ENCODE results near the gene USP7. TPM values are rescaled to one million over a fixed set of nuclear protein-coding genes. Genes with fewer than 3 reads are reported as not detected.

Gene USP7
- total and polyA plus RNA-seq, 2 experiments from 2014 or later = 13.3 to 30.6 TPM

DNA sequence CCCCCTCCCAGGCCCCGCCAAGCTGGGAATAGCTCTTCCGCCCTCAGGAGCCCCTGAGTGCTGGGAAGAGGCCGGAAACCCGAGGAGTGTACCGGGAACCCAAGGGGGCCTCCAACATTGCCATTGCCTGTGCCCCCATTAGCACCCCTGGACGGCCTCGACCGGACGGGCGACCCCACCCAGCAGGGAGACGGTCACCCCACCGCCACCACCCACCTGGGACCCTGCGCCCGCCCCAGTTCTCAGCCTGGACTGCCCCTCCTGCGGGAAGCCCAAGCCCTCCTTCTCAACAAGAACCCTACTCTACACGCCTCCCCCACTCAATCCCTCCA lies 96.9 kb downstream of the USP7 start:
- in situ Hi-C loops (cut with MboI) = no loop called here
- WGBS, 2 experiments (ENCODE audit: low coverage in 1 of 2, low lambda C conversion rate in 2 of 2, missing lambda C conversion rate in 2 of 2) = 5 to 6% methylated on average over 11 to 12 of the region's 16 CpGs
- peak overlapping the region; percentile 89 for H3K9ac ChIP-seq
- H3K4me1 ChIP-seq (ENCODE audit: insufficient read depth) = peaks cover 23% of the 10 kb centered on the region
- TF ChIP-seq EZH2phosphoT487 (IDR thresholded peaks at IDR 0.05; ENCODE audit: insufficient read depth, low read depth) = no peak
- no peak for TF ChIP-seq EZH2 (IDR thresholded peaks at IDR 0.05; ENCODE audit: insufficient read depth, poor library complexity, severe bottlenecking)
- peak overlapping the region; percentile 97 for H3K4me3 ChIP-seq
- H3K9me2 ChIP-seq (ENCODE audit: insufficient read depth) = no peaks in the 10 kb centered on the region
- peaks cover 35% of the 10 kb centered on the region for H3F3A ChIP-seq (ENCODE audit: insufficient read depth)
- DNase-seq = no peak
- no peaks in the 10 kb centered on the region for H3K27me3 ChIP-seq (replicated peaks; ENCODE audit: insufficient read depth)
- H4K20me1 ChIP-seq (ENCODE audit: insufficient read depth) = peaks cover 2% of the 10 kb centered on the region; the same call in 1 of the 2 replicates
- H3K79me2 ChIP-seq (ENCODE audit: insufficient read depth) = peaks cover 63% of the 10 kb centered on the region
- no peaks in the 10 kb centered on the region for H3K9me3 ChIP-seq (ENCODE audit: low read depth)
- H2AFZ ChIP-seq = 0 out of 2 replicates have a peak overlapping the region, but pooled peaks have one; percentile 69
- H3K4me2 ChIP-seq (ENCODE audit: unreplicated experiment) = peak overlapping the region; percentile 100
- peak overlapping the region; percentile 84 for H3K27ac ChIP-seq
- H3K36me3 ChIP-seq (ENCODE audit: low read depth) = no peaks in the 10 kb centered on the region

DNA sequence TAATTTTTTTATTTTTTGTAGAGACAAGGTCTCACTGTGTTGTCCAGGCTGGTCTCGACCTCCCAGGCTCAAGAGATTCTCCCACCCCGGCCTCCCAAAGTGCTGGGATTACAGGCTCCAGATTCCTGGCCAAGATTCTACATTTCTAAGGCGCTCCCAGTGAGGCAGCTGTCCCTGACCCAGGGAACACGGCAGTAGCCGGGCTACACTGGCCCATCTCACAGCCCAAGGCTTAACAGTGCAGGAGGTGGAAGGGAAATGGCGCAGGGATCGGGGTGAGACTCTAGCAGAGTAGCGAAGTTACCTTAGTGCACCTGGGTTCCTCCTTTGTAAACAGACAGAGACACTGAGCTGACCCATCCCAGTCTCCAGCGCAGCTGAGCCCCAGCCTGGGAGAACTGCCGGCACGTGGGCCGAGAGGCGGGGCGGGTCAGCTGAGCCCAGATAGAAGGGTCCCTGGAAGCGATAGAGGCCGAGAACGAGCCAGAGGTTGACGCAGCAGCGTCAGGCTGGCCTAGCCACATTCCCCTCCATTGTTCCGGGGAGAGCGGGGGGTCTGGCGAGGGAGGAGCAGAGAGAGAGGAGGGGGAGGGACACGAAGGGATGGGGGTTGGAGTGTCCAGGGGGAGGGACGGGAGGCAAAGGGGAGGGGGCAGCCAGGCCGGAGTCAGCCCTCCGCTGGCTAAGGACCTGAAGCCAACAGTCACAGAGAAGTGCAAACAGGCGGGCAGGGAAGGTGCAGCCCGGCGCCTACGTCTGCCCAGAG lies 97.4 kb downstream of the USP7 start:
- H3K36me3 ChIP-seq (ENCODE audit: low read depth) = no peaks in the 10 kb centered on the region
- peak overlapping the region; percentile 100 for H3K4me2 ChIP-seq (ENCODE audit: unreplicated experiment)
- DNase-seq = peak; percentile 51
- H3K79me2 ChIP-seq (ENCODE audit: insufficient read depth) = peaks cover 69% of the 10 kb centered on the region
- 8 to 13% methylated on average over 21 to 30 of the region's 30 CpGs for WGBS, 2 experiments (ENCODE audit: low coverage in 1 of 2, low lambda C conversion rate in 2 of 2, missing lambda C conversion rate in 2 of 2)
- H3K9me3 ChIP-seq (ENCODE audit: low read depth) = no peaks in the 10 kb centered on the region
- H2AFZ ChIP-seq = no peak overlapping the region
- no peaks in the 10 kb centered on the region for H3K9me2 ChIP-seq (ENCODE audit: insufficient read depth)
- peak overlapping the region; percentile 84 for H3K27ac ChIP-seq
- TF ChIP-seq EZH2phosphoT487 (IDR thresholded peaks at IDR 0.05; ENCODE audit: insufficient read depth, low read depth) (no peak), EZH2 (IDR thresholded peaks at IDR 0.05; ENCODE audit: insufficient read depth, poor library complexity, severe bottlenecking) (no peak)
- H4K20me1 ChIP-seq (ENCODE audit: insufficient read depth) = peaks cover 2% of the 10 kb centered on the region; the same call in 1 of the 2 replicates
- in situ Hi-C loops (cut with MboI) = no loop called here
- peak overlapping the region; percentile 97 for H3K4me3 ChIP-seq
- H3K27me3 ChIP-seq (replicated peaks; ENCODE audit: insufficient read depth) = no peaks in the 10 kb centered on the region
- peaks cover 23% of the 10 kb centered on the region for H3K4me1 ChIP-seq (ENCODE audit: insufficient read depth)
- H3K9ac ChIP-seq = peak overlapping the region; percentile 89
- peaks cover 36% of the 10 kb centered on the region for H3F3A ChIP-seq (ENCODE audit: insufficient read depth)

DNA sequence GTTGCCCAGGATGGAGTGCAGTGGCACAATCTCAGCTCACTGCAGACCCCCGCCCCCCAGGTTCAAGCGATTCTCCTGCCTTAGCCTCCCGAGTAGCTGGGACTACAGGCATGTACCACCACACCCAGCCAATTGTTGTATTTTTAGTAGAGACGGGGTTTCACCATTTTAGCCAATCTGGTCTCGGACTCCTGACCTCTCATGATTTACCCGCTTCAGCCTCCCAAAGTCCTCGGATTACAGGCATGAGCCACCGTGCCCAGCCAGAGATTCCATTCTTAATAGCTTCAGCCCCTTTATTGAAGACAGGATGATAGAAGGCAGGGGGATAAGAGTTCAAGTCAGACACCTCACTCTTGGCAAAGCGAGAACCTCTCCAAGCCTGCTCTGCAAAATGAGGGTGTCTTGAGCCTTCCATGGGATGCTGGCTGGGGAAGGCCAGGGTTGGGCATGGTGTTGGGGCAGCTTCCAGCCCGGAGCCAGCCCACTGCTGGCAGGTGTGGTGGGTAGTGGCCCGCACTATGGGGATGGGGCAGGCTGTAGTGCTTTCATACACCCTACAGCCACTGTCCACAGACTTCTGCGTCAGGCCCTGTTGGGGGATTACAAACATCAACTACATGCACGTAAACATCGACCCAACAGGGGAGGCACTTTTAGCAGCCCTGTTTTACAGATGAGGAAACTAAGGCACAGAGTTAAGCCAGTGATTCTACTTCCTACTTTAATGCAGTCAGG lies 98.4 kb downstream of the USP7 start:
- H3F3A ChIP-seq (ENCODE audit: insufficient read depth) = peaks cover 29% of the 10 kb centered on the region
- H3K4me2 ChIP-seq (ENCODE audit: unreplicated experiment) = peak overlapping the region; percentile 100
- no peaks in the 10 kb centered on the region for H3K36me3 ChIP-seq (ENCODE audit: low read depth)
- 85 to 86% methylated on average over 14 of the region's 14 CpGs for WGBS, 2 experiments (ENCODE audit: low coverage in 1 of 2, low lambda C conversion rate in 2 of 2, missing lambda C conversion rate in 2 of 2)
- in situ Hi-C loops (cut with MboI) = no loop called here
- no peaks in the 10 kb centered on the region for H3K9me3 ChIP-seq (ENCODE audit: low read depth)
- no peak overlapping the region for H3K4me3 ChIP-seq
- H3K27me3 ChIP-seq (replicated peaks; ENCODE audit: insufficient read depth) = no peaks in the 10 kb centered on the region
- no peak overlapping the region for H3K27ac ChIP-seq
- DNase-seq = no peak
- H3K9ac ChIP-seq = no peak overlapping the region
- no peaks in the 10 kb centered on the region for H3K9me2 ChIP-seq (ENCODE audit: insufficient read depth)
- H4K20me1 ChIP-seq (ENCODE audit: insufficient read depth) = peaks cover 2% of the 10 kb centered on the region; the same call in 1 of the 2 replicates
- TF ChIP-seq EZH2 (IDR thresholded peaks at IDR 0.05; ENCODE audit: insufficient read depth, poor library complexity, severe bottlenecking) (no peak), EZH2phosphoT487 (IDR thresholded peaks at IDR 0.05; ENCODE audit: insufficient read depth, low read depth) (no peak)
- H3K79me2 ChIP-seq (ENCODE audit: insufficient read depth) = peaks cover 79% of the 10 kb centered on the region
- peaks cover 17% of the 10 kb centered on the region for H3K4me1 ChIP-seq (ENCODE audit: insufficient read depth)
- H2AFZ ChIP-seq = no peak overlapping the region

DNA sequence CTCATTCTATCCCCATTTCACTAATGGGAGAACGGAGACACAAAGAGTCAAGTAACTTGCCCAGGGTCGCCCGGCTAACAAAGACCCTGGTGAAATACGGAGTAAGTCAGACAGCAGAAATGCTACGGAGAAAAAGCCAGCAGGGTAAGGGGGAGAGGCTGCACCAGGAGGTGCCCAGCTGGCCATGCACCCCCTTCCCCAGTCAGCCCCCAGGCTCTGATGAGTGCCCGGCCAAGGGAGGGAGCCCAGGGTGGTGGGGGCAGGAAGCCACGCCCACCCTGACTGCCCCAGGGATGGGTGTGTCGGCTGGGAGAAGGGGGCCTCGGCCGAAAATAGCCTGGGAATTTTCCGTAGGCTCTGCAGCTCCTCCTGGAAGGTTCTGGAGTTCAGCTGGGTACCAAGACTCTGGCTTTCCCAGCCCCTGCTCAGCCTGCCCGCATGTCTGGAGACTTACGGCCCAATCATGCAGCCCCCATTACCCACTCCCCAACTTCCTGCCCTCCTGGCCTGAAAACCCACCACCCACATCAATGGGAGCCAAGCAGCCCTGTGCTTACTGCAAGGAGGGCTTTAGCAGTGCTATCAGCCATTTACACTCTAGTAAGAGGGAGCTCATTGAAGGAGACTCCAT lies 99.1 kb downstream of the USP7 start:
- H3K9ac ChIP-seq = no peak overlapping the region
- H3K36me3 ChIP-seq (ENCODE audit: low read depth) = no peaks in the 10 kb centered on the region
- H3K4me3 ChIP-seq = no peak overlapping the region
- in situ Hi-C loops (cut with MboI) = no loop called here
- peaks cover 22% of the 10 kb centered on the region for H3K4me1 ChIP-seq (ENCODE audit: insufficient read depth)
- H4K20me1 ChIP-seq (ENCODE audit: insufficient read depth) = peaks cover 2% of the 10 kb centered on the region; the same call in 1 of the 2 replicates
- H3K9me3 ChIP-seq (ENCODE audit: low read depth) = no peaks in the 10 kb centered on the region
- peaks cover 86% of the 10 kb centered on the region for H3K79me2 ChIP-seq (ENCODE audit: insufficient read depth)
- H3K27ac ChIP-seq = no peak overlapping the region
- 41 to 47% methylated on average over 13 of the region's 13 CpGs for WGBS, 2 experiments (ENCODE audit: low coverage in 1 of 2, low lambda C conversion rate in 2 of 2, missing lambda C conversion rate in 2 of 2)
- DNase-seq = no peak
- no peak for TF ChIP-seq EZH2phosphoT487 (IDR thresholded peaks at IDR 0.05; ENCODE audit: insufficient read depth, low read depth)
- H2AFZ ChIP-seq = no peak overlapping the region
- peaks cover 32% of the 10 kb centered on the region for H3F3A ChIP-seq (ENCODE audit: insufficient read depth)
- H3K27me3 ChIP-seq (replicated peaks; ENCODE audit: insufficient read depth) = no peaks in the 10 kb centered on the region
- H3K4me2 ChIP-seq (ENCODE audit: unreplicated experiment) = peak overlapping the region; percentile 26
- H3K9me2 ChIP-seq (ENCODE audit: insufficient read depth) = no peaks in the 10 kb centered on the region

Measured in GM23248 (cell line).